Peyer's patch (tissue), 4 donors: ENCODE data around the gene DOCK9.

ENCODE experiments used
- POLR2A ChIP-seq, 2 donors: fragments of 450-650 bp; IDR thresholded peaks; one replicate each; pipeline ENCODE4 v1.5.1; 2017; ENCODE audit warnings: antibody characterized with exemption in 2 of 2, mild to moderate bottlenecking in 2 of 2, moderate library complexity in 2 of 2
- TF ChIP-seq, protein P1 (sequence below), 6 experiments: fragments of 450-650 bp in 4 of 6; fragments of 200-600 bp in 2 of 6; sonication (generic) in 1 of 6; IDR thresholded peaks; one replicate each; pipeline ENCODE4 v1.5.1; 2017 to 2019; ENCODE audit warnings: antibody characterized with exemption in 6 of 6, mild to moderate bottlenecking in 3 of 6, moderate library complexity in 1 of 6

DNA sequence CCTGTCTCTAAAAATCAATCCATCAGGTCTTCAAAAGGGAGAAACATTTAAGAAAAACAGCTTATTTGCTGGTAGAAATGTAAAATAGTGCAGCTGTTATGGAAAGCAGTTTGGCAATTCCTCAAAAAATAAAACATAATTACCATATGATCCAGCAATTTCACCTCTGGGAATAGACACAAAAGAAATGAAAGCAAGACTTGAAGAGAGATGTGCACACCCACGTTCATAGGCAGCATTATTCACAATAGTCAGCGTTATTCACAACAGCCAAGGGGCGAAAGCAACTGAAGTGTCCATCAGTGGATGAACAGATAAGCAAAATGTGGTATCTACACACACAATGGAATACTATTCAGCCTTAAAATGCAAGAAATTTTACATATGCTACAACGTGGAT, 45.1 kb upstream of the DOCK9 start:
- TF ChIP-seq, protein P1, sequence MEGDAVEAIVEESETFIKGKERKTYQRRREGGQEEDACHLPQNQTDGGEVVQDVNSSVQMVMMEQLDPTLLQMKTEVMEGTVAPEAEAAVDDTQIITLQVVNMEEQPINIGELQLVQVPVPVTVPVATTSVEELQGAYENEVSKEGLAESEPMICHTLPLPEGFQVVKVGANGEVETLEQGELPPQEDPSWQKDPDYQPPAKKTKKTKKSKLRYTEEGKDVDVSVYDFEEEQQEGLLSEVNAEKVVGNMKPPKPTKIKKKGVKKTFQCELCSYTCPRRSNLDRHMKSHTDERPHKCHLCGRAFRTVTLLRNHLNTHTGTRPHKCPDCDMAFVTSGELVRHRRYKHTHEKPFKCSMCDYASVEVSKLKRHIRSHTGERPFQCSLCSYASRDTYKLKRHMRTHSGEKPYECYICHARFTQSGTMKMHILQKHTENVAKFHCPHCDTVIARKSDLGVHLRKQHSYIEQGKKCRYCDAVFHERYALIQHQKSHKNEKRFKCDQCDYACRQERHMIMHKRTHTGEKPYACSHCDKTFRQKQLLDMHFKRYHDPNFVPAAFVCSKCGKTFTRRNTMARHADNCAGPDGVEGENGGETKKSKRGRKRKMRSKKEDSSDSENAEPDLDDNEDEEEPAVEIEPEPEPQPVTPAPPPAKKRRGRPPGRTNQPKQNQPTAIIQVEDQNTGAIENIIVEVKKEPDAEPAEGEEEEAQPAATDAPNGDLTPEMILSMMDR (IDR thresholded peaks at IDR 0.05), result no peak
- TF ChIP-seq POLR2A (IDR thresholded peaks at IDR 0.05), result no peak
